A549 (cell line): ENCODE results near the gene MED27. TPM values are rescaled to one million over a fixed set of nuclear protein-coding genes. Genes with fewer than 3 reads are reported as not detected.

Experiments used
- ATAC-seq, 2 experiments: fragments of 200-7000 bp in 1 of 2; fragments of >200 bp in 1 of 2; cut with Nextera tagmentation in 1 of 2; cut with Tn5 transposase in 1 of 2; 3 replicates each; pipeline versions ENCODE4 v1.8.0 to v1.9.1; 2018 to 2020; ENCODE audit warnings: mild to moderate bottlenecking in 1 of 2, moderate library complexity in 1 of 2
- CTCF ChIA-PET: fragments of 300-600 bp; sonication (Branson Sonifier 250); formaldehyde crosslinking; extraction: SDS; loops from one replicate; lab custom pipeline; 2021; ENCODE audit warnings: antibody characterized with exemption, inconsistent platforms; lab: Yijun Ruan, JAX
- POLR2A ChIA-PET: fragments of 350-600 bp; formaldehyde crosslinking; extraction: SDS; loops from one replicate; lab custom pipeline; 2021; ENCODE audit warnings: antibody characterized with exemption, inconsistent platforms; lab: Yijun Ruan, JAX
- DNase-seq, 2 experiments: peaks; one replicate each; pipeline versions ENCODE4 v3.0.0 to v3.0.0-alpha.2; 2011 to 2016; ENCODE audit warnings: low read depth in 1 of 2, low spot score in 1 of 2
- FAIRE-seq: peaks from 2 replicates; lab custom pipeline; 2011; peaks lifted over from hg19 to GRCh38; lab: Jason Lieb, UNC
- H3K27ac ChIP-seq, 2 experiments: fragments of >200 bp; sonication (Bioruptor Twin); formaldehyde crosslinking; 3 replicates each; pipeline ENCODE4 v1.5.1; 2016 to 2017
- H3K4me1 ChIP-seq: fragments of >200 bp; sonication (Bioruptor Twin); formaldehyde crosslinking; 3 replicates; pipeline ENCODE4 v1.6.1; 2016
- H3K4me2 ChIP-seq: fragments of >200 bp; sonication (Bioruptor Twin); formaldehyde crosslinking; 3 replicates; pipeline ENCODE4 v1.6.1; 2016
- H3K4me3 ChIP-seq: fragments of >200 bp; sonication (Bioruptor Twin); formaldehyde crosslinking; 3 replicates; pipeline ENCODE4 v1.5.1; 2016
- H3K9me3 ChIP-seq: fragments of >200 bp; sonication (Bioruptor Twin); formaldehyde crosslinking; 3 replicates; pipeline ENCODE4 v1.6.1; 2016
- BHLHE40 ChIP-seq: IDR thresholded peaks from 2 replicates; pipeline ENCODE4 v1.6.1; 2012; ENCODE audit warnings: low read depth, low read length, inconsistent platforms
- CBX8 ChIP-seq: fragments of 200-600 bp; sonication (generic); IDR thresholded peaks from 2 replicates; pipeline ENCODE4 v1.6.1; 2016
- CTCF ChIP-seq: fragments of >200 bp; sonication (Bioruptor Twin); formaldehyde crosslinking; IDR thresholded peaks from 3 replicates; pipeline ENCODE4 v1.5.1; 2016
- EHF ChIP-seq: fragments of 250-450 bp; sonication (Bioruptor Pico); IDR thresholded peaks from 2 replicates; pipeline ENCODE4 v1.5.0; 2020; ENCODE audit warnings: mild to moderate bottlenecking
- EP300 ChIP-seq, 2 experiments: fragments of >200 bp; sonication (Bioruptor Twin); formaldehyde crosslinking; IDR thresholded peaks; 2 replicates in 1 of 2; 3 replicates in 1 of 2; pipeline ENCODE4 v1.6.1; 2016 to 2017
- GATA3 ChIP-seq: IDR thresholded peaks from 2 replicates; pipeline ENCODE4 v1.6.1; 2012; ENCODE audit warnings: borderline replicate concordance
- HES2 ChIP-seq: fragments of >200 bp; sonication (Bioruptor Twin); formaldehyde crosslinking; IDR thresholded peaks from 2 replicates; pipeline ENCODE4 v1.6.1; 2016
- HMGXB4 ChIP-seq: fragments of 250-450 bp; sonication (Bioruptor Pico); IDR thresholded peaks from 2 replicates; pipeline ENCODE4 v1.5.0; 2021; ENCODE audit warnings: mild to moderate bottlenecking, moderate library complexity, borderline replicate concordance
- HOXB13 ChIP-seq: fragments of 250-450 bp; sonication (Bioruptor Pico); IDR thresholded peaks from 2 replicates; pipeline ENCODE4 v1.5.0; 2020; ENCODE audit warnings: low read depth, mild to moderate bottlenecking, moderate library complexity
- JUN ChIP-seq, 2 experiments: fragments of >200 bp; sonication (Bioruptor Twin); formaldehyde crosslinking; IDR thresholded peaks; 2 replicates in 1 of 2; 3 replicates in 1 of 2; pipeline ENCODE4 v1.6.1; 2016 to 2017
- KDM5A ChIP-seq: fragments of 200-600 bp; sonication (generic); IDR thresholded peaks from 2 replicates; pipeline ENCODE4 v1.6.1; 2016; ENCODE audit warnings: antibody characterized with exemption, mild to moderate bottlenecking
- NR3C1 ChIP-seq: fragments of >200 bp; sonication (Bioruptor Twin); formaldehyde crosslinking; IDR thresholded peaks from 3 replicates; pipeline ENCODE4 v1.6.1; 2017
- POLR2AphosphoS2 ChIP-seq: conservative IDR thresholded peaks from 2 replicates; pipeline ENCODE4 v1.6.1; 2012; ENCODE audit warnings: low read length, improper control_type of control experiment, inconsistent platforms
- RNF2 ChIP-seq: fragments of 200-600 bp; sonication (generic); IDR thresholded peaks from 2 replicates; pipeline ENCODE4 v1.6.1; 2016; ENCODE audit warnings: low read depth, mild to moderate bottlenecking, antibody characterized with exemption, moderate library complexity, borderline replicate concordance
- ZC3H11A ChIP-seq: fragments of 450-650 bp; IDR thresholded peaks from 2 replicates; pipeline ENCODE4 v1.6.1; 2014; ENCODE audit warnings: antibody characterized with exemption, mild to moderate bottlenecking
- WGBS: methylation state at CpG from one replicate; pipeline ENCODE4 v1.1.6; 2017; ENCODE audit errors: missing lambda C conversion rate; 5-methylcytosine and 5-hydroxymethylcytosine counted together
- polyA plus RNA-seq, 4 experiments: library from polyadenylated mRNA; depleted of rRNA in 3 of 4; stranded (reverse); fragments of >200 nt; fragmentation: RNase III in 1 of 4; extraction: RNeasy Plus Mini Kit Qiagen cat#74134 plus additional on column Dnase treatment in 1 of 4; gene quantifications; 2 replicates in 3 of 4; 3 replicates in 1 of 4; pipeline ENCODE4 v1.2.3, GENCODE V29; 2011 to 2017
- TF ChIP-seq, protein P1 (sequence below): IDR thresholded peaks from 2 replicates; pipeline ENCODE4 v1.6.1; 2012

MED27 gene
- polyA plus RNA-seq, 2 of the 4 experiments (the other 2 are of a cell fraction) = 24.2 to 37.8 TPM

GRCh38 chr9:131849391-131849790, 230.3 kb downstream of the MED27 start (continued):
- no peak for TF ChIP-seq HMGXB4 (CRISPR knock-in tag)
- no peak for TF ChIP-seq RNF2
- TF ChIP-seq EHF = no peak
- no peak for TF ChIP-seq POLR2AphosphoS2
- TF ChIP-seq GATA3 = no peak
- no peak for TF ChIP-seq NR3C1

GRCh38 chr9:131848570-131849160, 231.0 kb downstream of the MED27 start:
- FAIRE-seq = no peak
- Histone ChIP-seq H3K27ac (no peak overlapping the region), H3K4me1 (no peaks in the 10 kb centered on the region), H3K9me3 (no peaks in the 10 kb centered on the region), H3K4me3 (no peak overlapping the region), H3K4me2 (no peak overlapping the region)
- ChIA-PET POLR2A (no interaction called here), CTCF (interaction anchor here (0.8 kb wide), 1 partner anchor 11 kb away, joined by 3 read pairs; no protein-coding TSS in a partner anchor)
- WGBS = 78% methylated on average over 35 of the region's 35 CpGs
- no peak for TF ChIP-seq KDM5A
- no peak for TF ChIP-seq EP300 (IDR thresholded peaks at IDR 0.05)
- no peak for TF ChIP-seq NR3C1
- no peak for TF ChIP-seq HOXB13 (CRISPR knock-in tag)
- no peak for TF ChIP-seq ZC3H11A
- no peak for DNase-seq
- ATAC-seq = no peak; a peak in 1 of 6 replicates

GRCh38 chr9:131847665-131848354, 231.9 kb downstream of the MED27 start:
- Histone ChIP-seq H3K4me3 (no peak overlapping the region), H3K9me3 (no peaks in the 10 kb centered on the region), H3K4me2 (no peak overlapping the region), H3K27ac (no peak overlapping the region), H3K4me1 (no peaks in the 10 kb centered on the region)
- FAIRE-seq (no peak), ATAC-seq (no peak), DNase-seq (no peak)
- ChIA-PET CTCF (no interaction called here), POLR2A (no interaction called here)
- WGBS = 86% methylated on average over 18 of the region's 18 CpGs
- TF ChIP-seq CBX8 = no peak

DNA sequence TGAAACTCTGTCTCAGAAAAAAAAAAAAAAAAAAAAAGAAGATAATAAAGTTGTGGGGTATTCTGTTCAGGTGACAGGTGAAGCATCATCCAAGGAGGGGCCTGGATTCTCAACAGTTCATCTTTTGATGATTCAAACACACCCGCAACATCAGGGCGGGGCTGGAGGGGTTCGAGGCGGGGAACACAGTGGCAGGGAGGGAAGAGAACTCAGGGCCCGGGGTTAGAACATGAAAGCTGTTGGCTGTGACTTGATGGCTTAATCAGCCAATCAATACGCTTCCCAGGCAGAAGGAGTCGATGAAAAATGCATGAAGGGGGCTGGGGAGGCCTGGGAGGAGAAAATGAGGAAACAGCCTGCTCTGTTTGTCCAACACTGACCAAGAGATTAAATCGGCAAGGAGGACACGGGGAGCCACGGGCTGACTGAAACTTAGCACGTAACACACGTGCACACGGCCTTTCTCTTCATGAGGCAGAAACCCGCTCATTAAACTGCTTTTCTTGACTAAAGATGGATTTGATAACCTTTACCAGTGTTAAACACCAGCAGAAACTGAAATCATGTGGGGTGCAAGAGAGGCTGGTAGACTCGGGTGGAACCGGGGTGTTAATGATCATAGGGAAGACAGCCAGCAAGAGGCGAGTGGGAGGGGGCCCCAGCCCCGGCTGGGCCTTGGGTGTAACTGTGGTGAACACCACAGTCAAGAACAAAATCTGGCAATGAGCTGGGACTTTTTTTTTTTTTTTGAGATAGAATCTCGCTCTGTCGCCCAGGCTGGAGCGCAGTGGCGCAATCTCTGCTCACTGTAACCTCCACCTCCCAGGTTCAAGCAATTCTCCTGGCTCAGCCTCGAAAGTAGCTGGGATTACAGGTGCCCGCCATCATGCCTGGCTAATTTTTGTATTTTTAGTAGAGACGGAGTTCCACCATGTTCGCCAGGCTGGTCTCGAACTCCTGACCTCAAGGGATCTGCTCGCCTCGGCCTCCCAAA, 234.1 kb downstream of the MED27 start:
- POLR2A ChIA-PET = no interaction called here
- no peak overlapping the region for H3K4me3 ChIP-seq
- H3K4me1 ChIP-seq = no peaks in the 10 kb centered on the region
- no peak for ATAC-seq
- no peak for FAIRE-seq
- H3K4me2 ChIP-seq = no peak overlapping the region
- H3K9me3 ChIP-seq = no peaks in the 10 kb centered on the region
- no peak overlapping the region for H3K27ac ChIP-seq
- TF ChIP-seq, protein P1, sequence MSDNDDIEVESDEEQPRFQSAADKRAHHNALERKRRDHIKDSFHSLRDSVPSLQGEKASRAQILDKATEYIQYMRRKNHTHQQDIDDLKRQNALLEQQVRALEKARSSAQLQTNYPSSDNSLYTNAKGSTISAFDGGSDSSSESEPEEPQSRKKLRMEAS = no peak
- TF ChIP-seq HES2 (no peak), HOXB13 (CRISPR knock-in tag) (no peak), CTCF (no peak), BHLHE40 (no peak), JUN (IDR thresholded peaks at IDR 0.05) (no peak)
- TF ChIP-seq, all 56 proteins: peak for 0
- WGBS = 80% methylated on average over 29 of the region's 29 CpGs
- DNase-seq = no peak
- CTCF ChIA-PET = interaction anchor here (0.6 to 1.2 kb wide), 2 partner anchors 150 to 325 kb away, joined by 3 read pairs; no protein-coding TSS in a partner anchor
